ENCODE data around the gene NME5. TPM values are rescaled to one million over a fixed set of nuclear protein-coding genes. Genes with fewer than 3 reads are reported as not detected.

NME5 gene
- total and polyA plus RNA-seq, 5 experiments from 2014 or later = not detected

- no peak overlapping the region for H3K4me3 Mint-ChIP-seq
- POLR2A ChIA-PET = no interaction called here
- DNase-seq = no peak
- no peak for ATAC-seq
- H3K27ac Mint-ChIP-seq = no peak overlapping the region
- H3K9me3 Mint-ChIP-seq = no peaks in the 10 kb centered on the region
- H3K36me3 Mint-ChIP-seq = no peaks in the 10 kb centered on the region
- peaks cover 0 to 2% (median 0%) of the 10 kb centered on the region in 5 donors for H3K27me3 Mint-ChIP-seq
- no peaks in the 10 kb centered on the region for H3K4me1 Mint-ChIP-seq
Measured at GRCh38 chr5:138115254-138115653, 24.0 kb downstream of the NME5 start.

GRCh38 chr5:138111937-138112336 is 27.3 kb downstream of the NME5 start:
- H3K9me3 Mint-ChIP-seq = no peaks in the 10 kb centered on the region
- no peak for ATAC-seq

GRCh38 chr5:138111181-138111580 is 28.0 kb downstream of the NME5 start:
- no peaks in the 10 kb centered on the region for H3K36me3 Mint-ChIP-seq
- H3K9me3 Mint-ChIP-seq = no peaks in the 10 kb centered on the region
- H3K4me1 Mint-ChIP-seq = peaks cover 0 to 1% (median 0%) of the 10 kb centered on the region in 4 donors
- ATAC-seq (no peak), DNase-seq (no peak)
- no peak overlapping the region for H3K27ac Mint-ChIP-seq
- H3K4me3 Mint-ChIP-seq = no peak overlapping the region
- peaks cover 0 to 1% (median 0%) of the 10 kb centered on the region in 5 donors for H3K27me3 Mint-ChIP-seq
- POLR2A ChIA-PET = no interaction called here

More at GRCh38 chr5:138111937-138112336, 27.3 kb downstream of the NME5 start:
- Mint-ChIP-seq H3K27me3 (peaks cover 0 to 1% (median 0%) of the 10 kb centered on the region in 5 donors), H3K4me3 (no peak overlapping the region), H3K27ac (no peak overlapping the region), H3K4me1 (peaks cover 0 to 1% (median 0%) of the 10 kb centered on the region in 4 donors), H3K36me3 (no peaks in the 10 kb centered on the region)
- DNase-seq = no peak
- POLR2A ChIA-PET = no interaction called here

- Mint-ChIP-seq H3K36me3 (no peaks in the 10 kb centered on the region), H3K4me1 (peaks cover 0 to 1% (median 0%) of the 10 kb centered on the region in 4 donors), H3K9me3 (no peaks in the 10 kb centered on the region), H3K27ac (no peak overlapping the region), H3K27me3 (peaks cover 0 to 1% (median 0%) of the 10 kb centered on the region in 5 donors), H3K4me3 (no peak overlapping the region)
- ATAC-seq = no peak
- POLR2A ChIA-PET = no interaction called here
- no peak for DNase-seq
Measured at GRCh38 chr5:138110266-138110963, 28.8 kb downstream of the NME5 start.

GRCh38 chr5:138109463-138110265 is 29.6 kb downstream of the NME5 start:
- no peak for DNase-seq
- POLR2A ChIA-PET = no interaction called here
- no peak for ATAC-seq
- Mint-ChIP-seq H3K27ac (no peak overlapping the region), H3K4me1 (peaks cover 0 to 1% (median 0%) of the 10 kb centered on the region in 4 donors), H3K36me3 (no peaks in the 10 kb centered on the region), H3K4me3 (no peak overlapping the region), H3K9me3 (no peaks in the 10 kb centered on the region), H3K27me3 (peaks cover 0 to 1% (median 0%) of the 10 kb centered on the region in 5 donors)

- Mint-ChIP-seq H3K9me3 (no peaks in the 10 kb centered on the region), H3K4me3 (no peak overlapping the region), H3K27ac (no peak overlapping the region), H3K27me3 (peaks cover 0 to 1% (median 0%) of the 10 kb centered on the region in 5 donors), H3K4me1 (peaks cover 0 to 7% (median under 1%) of the 10 kb centered on the region in 4 donors), H3K36me3 (no peaks in the 10 kb centered on the region)
- ATAC-seq = no peak
- POLR2A ChIA-PET = no interaction called here
- no peak for DNase-seq
Measured at GRCh38 chr5:138107213-138107612, 32.0 kb downstream of the NME5 start.

GRCh38 chr5:138105709-138106108 is 33.5 kb downstream of the NME5 start:
- Mint-ChIP-seq H3K27me3 (peaks cover 0 to 8% (median 3%) of the 10 kb centered on the region in 5 donors), H3K4me1 (peaks cover 0 to 7% (median under 1%) of the 10 kb centered on the region in 4 donors), H3K9me3 (no peaks in the 10 kb centered on the region), H3K36me3 (no peaks in the 10 kb centered on the region), H3K27ac (no peak overlapping the region), H3K4me3 (no peak overlapping the region)
- ATAC-seq (no peak), DNase-seq (no peak)
- POLR2A ChIA-PET = no interaction called here

- H3K27me3 Mint-ChIP-seq = peaks cover 6 to 16% (median 10%) of the 10 kb centered on the region in 5 donors
- H3K36me3 Mint-ChIP-seq = peaks cover 0 to 7% (median 0%) of the 10 kb centered on the region in 3 donors
- ATAC-seq = no peak
- DNase-seq = no peak
- no peak overlapping the region for H3K4me3 Mint-ChIP-seq
- H3K27ac Mint-ChIP-seq = no peak overlapping the region
- H3K9me3 Mint-ChIP-seq = no peaks in the 10 kb centered on the region
- POLR2A ChIA-PET = no interaction called here
- peaks cover 0 to 7% (median 0%) of the 10 kb centered on the region in 4 donors for H3K4me1 Mint-ChIP-seq
Measured at GRCh38 chr5:138103319-138103637, 36.0 kb downstream of the NME5 start.

- peak overlapping the region in 1 of 10 donors; percentile 40 for H3K27ac Mint-ChIP-seq
- peaks cover 6 to 16% (median 12%) of the 10 kb centered on the region in 5 donors for H3K27me3 Mint-ChIP-seq
- DNase-seq (no peak), ATAC-seq (no peak)
- H3K4me3 Mint-ChIP-seq = no peak overlapping the region
- H3K36me3 Mint-ChIP-seq = peaks cover 0 to 7% (median 0%) of the 10 kb centered on the region in 3 donors
- peaks cover 0 to 7% (median 0%) of the 10 kb centered on the region in 4 donors for H3K4me1 Mint-ChIP-seq
- H3K9me3 Mint-ChIP-seq = no peaks in the 10 kb centered on the region
- POLR2A ChIA-PET = no interaction called here
Measured at GRCh38 chr5:138102454-138103318, 36.5 kb downstream of the NME5 start.

- Mint-ChIP-seq H3K36me3 (peaks cover 0 to 7% (median 0%) of the 10 kb centered on the region in 3 donors), H3K9me3 (peaks cover 0 to 1% (median 0%) of the 10 kb centered on the region in 9 donors), H3K4me1 (peaks cover 20 to 35% (median 28%) of the 10 kb centered on the region in 4 donors), H3K27ac (peak overlapping the region in 3 of 10 donors; percentile 53 to 81 (median 60)), H3K27me3 (peaks cover 6 to 20% (median 12%) of the 10 kb centered on the region in 5 donors), H3K4me3 (peak overlapping the region in 1 of 10 donors; percentile 4)
- POLR2A ChIA-PET = no interaction called here
- DNase-seq (no peak), ATAC-seq (no peak)
Measured at GRCh38 chr5:138096997-138097828, 42.0 kb downstream of the NME5 start.

GRCh38 chr5:138096363-138096762 is 42.9 kb downstream of the NME5 start:
- Mint-ChIP-seq H3K36me3 (peaks cover 0 to 7% (median 0%) of the 10 kb centered on the region in 3 donors), H3K27ac (peak overlapping the region in 6 of 10 donors; percentile 6 to 73 (median 32)), H3K4me3 (no peak overlapping the region), H3K4me1 (peaks cover 20 to 36% (median 28%) of the 10 kb centered on the region in 4 donors), H3K27me3 (peaks cover 6 to 17% (median 12%) of the 10 kb centered on the region in 5 donors), H3K9me3 (peaks cover 0 to 1% (median 0%) of the 10 kb centered on the region in 9 donors)
- POLR2A ChIA-PET = interaction anchor here (0.6 kb wide), 1 partner anchor 308 kb away, joined by 3 read pairs; no protein-coding TSS in a partner anchor
- peak in 1 of 2 donors; percentile 35 for ATAC-seq
- no peak for DNase-seq

All from naive thymus-derived CD8-positive, alpha-beta T cell (primary cell).